KMS-11 (cell line): ENCODE results near the gene CPT1B.
"Not testable (repeated sequence)": the region's sequence is repeated elsewhere in the genome, so short reads cannot be mapped to it uniquely, and the experiment has no call there.

ENCODE experiments used
- H2AFZ ChIP-seq: fragments of 200-600 bp; sonication (generic); 2 replicates; pipeline ENCODE4 v1.6.1; 2016; ENCODE audit warnings: antibody characterized with exemption, mixed run types, low read depth
- H3K27ac ChIP-seq: fragments of 200-600 bp; sonication (generic); 2 replicates; pipeline ENCODE4 v1.6.1; 2016; ENCODE audit warnings: mild to moderate bottlenecking, mixed run types
- H3K27me3 ChIP-seq: fragments of 200-600 bp; sonication (generic); 2 replicates; pipeline ENCODE4 v1.6.1; 2017; ENCODE audit warnings: mild to moderate bottlenecking, low read depth, mixed run types, moderate library complexity; ENCODE audit not compliant: insufficient read depth
- H3K36me3 ChIP-seq: fragments of 200-600 bp; sonication (generic); 2 replicates; pipeline ENCODE4 v1.6.1; 2017; ENCODE audit warnings: mild to moderate bottlenecking, mixed run types; ENCODE audit not compliant: insufficient read depth
- H3K4me1 ChIP-seq: fragments of 200-600 bp; sonication (generic); 2 replicates; pipeline ENCODE4 v1.6.1; 2016; ENCODE audit warnings: mild to moderate bottlenecking, low read depth, mixed run types; ENCODE audit not compliant: poor library complexity, severe bottlenecking
- H3K4me2 ChIP-seq: fragments of 200-600 bp; sonication (generic); 2 replicates; pipeline ENCODE4 v1.7.0; 2016; ENCODE audit warnings: mild to moderate bottlenecking, mixed run types
- H3K4me3 ChIP-seq: fragments of 200-600 bp; sonication (generic); IDR thresholded peaks from 2 replicates; pipeline ENCODE4 v1.6.1; 2017; ENCODE audit warnings: low read depth, low read length, mixed read lengths; ENCODE audit not compliant: insufficient read depth
- H3K79me2 ChIP-seq: fragments of 200-600 bp; sonication (generic); 2 replicates; pipeline ENCODE4 v1.6.1; 2016; ENCODE audit warnings: low read depth, mixed run types; ENCODE audit not compliant: insufficient read depth
- H3K9ac ChIP-seq: fragments of 200-600 bp; sonication (generic); 2 replicates; pipeline ENCODE4 v1.6.1; 2016; ENCODE audit warnings: mild to moderate bottlenecking, mixed run types
- H4K20me1 ChIP-seq: fragments of 200-600 bp; sonication (generic); 2 replicates; pipeline ENCODE4 v1.6.1; 2016; ENCODE audit warnings: mild to moderate bottlenecking, mixed run types; ENCODE audit not compliant: insufficient read depth
- CTCF ChIP-seq: fragments of 200-600 bp; sonication (generic); conservative IDR thresholded peaks from 2 replicates; pipeline ENCODE4 v1.6.1; 2017; ENCODE audit warnings: low read depth, mild to moderate bottlenecking, antibody characterized with exemption, low read length, moderate library complexity, mixed read lengths

CPT1B gene

GRCh38 chr22:50621356-50621880 lies 43.2 kb upstream of the CPT1B start:
- no peak overlapping the region for H3K4me3 ChIP-seq
- no peaks in the 10 kb centered on the region for H4K20me1 ChIP-seq
- TF ChIP-seq CTCF, result no peak
- H3K27me3 ChIP-seq, result no peaks in the 10 kb centered on the region
- H3K9ac ChIP-seq, result peak overlapping the region; percentile 59; the same call in 1 of the 2 replicates
- H3K27ac ChIP-seq, result peak overlapping the region; percentile 53; the same call in 1 of the 2 replicates
- H3K4me2 ChIP-seq, result peak overlapping the region; percentile 87
- no peaks in the 10 kb centered on the region for H3K79me2 ChIP-seq
- no peaks in the 10 kb centered on the region for H3K36me3 ChIP-seq
- peak overlapping the region; percentile 67 for H2AFZ ChIP-seq
- peaks cover 13% of the 10 kb centered on the region for H3K4me1 ChIP-seq

GRCh38 chr22:50620593-50621355 lies 42.5 kb upstream of the CPT1B start:
- peaks cover 13% of the 10 kb centered on the region for H3K4me1 ChIP-seq
- H3K9ac ChIP-seq, result peak overlapping the region; percentile 59; the same call in 1 of the 2 replicates
- H3K27me3 ChIP-seq, result no peaks in the 10 kb centered on the region
- H4K20me1 ChIP-seq, result no peaks in the 10 kb centered on the region
- no peak overlapping the region for H3K4me3 ChIP-seq
- H2AFZ ChIP-seq, result peak overlapping the region; percentile 67
- peak; percentile 44 for TF ChIP-seq CTCF
- H3K4me2 ChIP-seq, result peak overlapping the region; percentile 87
- no peaks in the 10 kb centered on the region for H3K79me2 ChIP-seq
- H3K36me3 ChIP-seq, result no peaks in the 10 kb centered on the region
- peak overlapping the region; percentile 53 for H3K27ac ChIP-seq

GRCh38 chr22:50614296-50614695 lies 36.1 kb upstream of the CPT1B start:
- not testable (repeated sequence) for H3K4me3 ChIP-seq, H4K20me1 ChIP-seq, H3K79me2 ChIP-seq, H3K9ac ChIP-seq, H3K36me3 ChIP-seq, H3K27ac ChIP-seq, H3K4me1 ChIP-seq, H3K4me2 ChIP-seq, H2AFZ ChIP-seq
- H3K27me3 ChIP-seq, result peaks cover 28% of the 10 kb centered on the region

GRCh38 chr22:50613291-50613981 lies 35.2 kb upstream of the CPT1B start:
- no peak overlapping the region for H2AFZ ChIP-seq
- no peak overlapping the region for H3K4me3 ChIP-seq
- no peaks in the 10 kb centered on the region for H4K20me1 ChIP-seq
- H3K27me3 ChIP-seq, result peaks cover 33% of the 10 kb centered on the region
- no peak overlapping the region for H3K27ac ChIP-seq
- no peak overlapping the region for H3K9ac ChIP-seq
- H3K36me3 ChIP-seq, result no peaks in the 10 kb centered on the region
- H3K79me2 ChIP-seq, result no peaks in the 10 kb centered on the region
- no peaks in the 10 kb centered on the region for H3K4me1 ChIP-seq
- no peak for TF ChIP-seq CTCF
- H3K4me2 ChIP-seq, result no peak overlapping the region
